MCF 10A (cell line): ENCODE results near the gene KIAA0753. TPM values are rescaled to one million over a fixed set of nuclear protein-coding genes. Genes with fewer than 3 reads are reported as not detected.

Experiments used
- BruUV-seq: library from RNA; stranded (reverse); fragments of 400-500 nt; replicated peaks from 2 replicates; lab custom pipeline; 2021; lab: Mats Ljungman, UMichigan
- CTCF ChIA-PET: fragments of 300-600 bp; sonication (Branson Sonifier 250); formaldehyde crosslinking; extraction: SDS; loops from one replicate; lab custom pipeline; 2021; ENCODE audit warnings: antibody characterized with exemption, inconsistent platforms; lab: Yijun Ruan, JAX
- POLR2A ChIA-PET: fragments of 300-600, 350-650 bp; sonication (Branson Sonifier 250); formaldehyde crosslinking; extraction: SDS; loops from one replicate; lab custom pipeline; 2020; ENCODE audit warnings: antibody characterized with exemption, inconsistent platforms; lab: Yijun Ruan, JAX
- DNase-seq: peaks from one replicate; pipeline ENCODE4 v3.0.0-alpha.2; 2018; ENCODE audit not compliant: unreplicated experiment
- H3K27ac Mint-ChIP-seq: one replicate; pipeline ENCODE4 v1.8.0; 2022; ENCODE audit warnings: mild to moderate bottlenecking, low read depth, mixed read lengths; ENCODE audit not compliant: unreplicated experiment
- H3K27me3 Mint-ChIP-seq: one replicate; pipeline ENCODE4 v1.8.0; 2022; ENCODE audit warnings: mixed read lengths; ENCODE audit not compliant: insufficient read depth, unreplicated experiment
- H3K36me3 Mint-ChIP-seq: one replicate; pipeline ENCODE4 v1.8.0; 2022; ENCODE audit warnings: mild to moderate bottlenecking, moderate library complexity, mixed read lengths; ENCODE audit not compliant: insufficient read depth, unreplicated experiment
- H3K4me1 Mint-ChIP-seq: one replicate; pipeline ENCODE4 v1.8.0; 2022; ENCODE audit warnings: mixed read lengths; ENCODE audit not compliant: insufficient read depth, unreplicated experiment
- H3K4me3 Mint-ChIP-seq: one replicate; pipeline ENCODE4 v1.8.0; 2022; ENCODE audit warnings: mild to moderate bottlenecking, moderate library complexity, mixed read lengths; ENCODE audit not compliant: unreplicated experiment
- H3K9me3 Mint-ChIP-seq: one replicate; pipeline ENCODE4 v1.8.0; 2022; ENCODE audit warnings: mixed read lengths; ENCODE audit not compliant: unreplicated experiment
- intact Hi-C: fragments of 100-400 bp; cut with micrococcal nuclease; formaldehyde crosslinking; loops from 2 replicates; pipeline ENCODE4 v1.14.1; 2022
- total RNA-seq: library from RNA; stranded (reverse); gene quantifications from 2 replicates; pipeline ENCODE4 v1.2.3, GENCODE V29; 2022
- TF ChIP-seq, protein P1 (sequence below): fragments of 200-600 bp; IDR thresholded peaks from one replicate; pipeline ENCODE4 v1.8.0; 2022; ENCODE audit warnings: antibody characterized with exemption, mild to moderate bottlenecking; ENCODE audit not compliant: unreplicated experiment

KIAA0753 gene
- total RNA-seq, 1 experiment from 2014 or later = 22.8 TPM

DNA sequence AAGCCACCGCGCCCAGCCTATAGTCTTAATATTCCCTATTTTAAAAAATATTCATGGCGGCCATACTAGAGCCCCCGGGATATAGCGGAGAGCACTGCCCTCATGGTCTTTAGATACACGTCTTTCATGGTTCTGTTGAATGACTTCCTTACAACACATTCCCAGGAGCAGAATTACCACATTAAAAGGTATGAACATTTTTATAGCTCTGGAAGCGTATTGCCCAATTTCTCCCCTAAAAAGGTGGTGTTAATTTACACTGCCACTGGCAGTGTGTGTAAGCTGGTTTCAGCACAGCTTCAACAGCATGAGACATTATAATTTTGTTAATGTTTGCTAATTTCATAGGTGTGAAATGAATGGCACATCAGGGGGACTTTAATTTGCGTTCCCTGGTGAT, 30.1 kb upstream of the KIAA0753 start:
- BruUV-seq = no TSS peak
- no peaks in the 10 kb centered on the region for H3K27me3 Mint-ChIP-seq
- H3K27ac Mint-ChIP-seq = peak overlapping the region; percentile 67
- no peaks in the 10 kb centered on the region for H3K36me3 Mint-ChIP-seq
- CTCF ChIA-PET = interaction anchor here (0.7 to 8.1 kb wide), 7 partner anchors 125 to 349 kb away, joined by 3 to 73 read pairs (median 4); no protein-coding TSS in a partner anchor
- intact Hi-C loops = no loop called here
- H3K4me3 Mint-ChIP-seq = no peak overlapping the region
- POLR2A ChIA-PET = interaction anchor here (0.6 to 1.7 kb wide), 5 partner anchors 116 to 1638 kb away, joined by 3 to 7 read pairs (median 4); partner anchors contain the start of gene RNASEK
- peaks cover 37% of the 10 kb centered on the region for H3K4me1 Mint-ChIP-seq
- TF ChIP-seq, protein P1, sequence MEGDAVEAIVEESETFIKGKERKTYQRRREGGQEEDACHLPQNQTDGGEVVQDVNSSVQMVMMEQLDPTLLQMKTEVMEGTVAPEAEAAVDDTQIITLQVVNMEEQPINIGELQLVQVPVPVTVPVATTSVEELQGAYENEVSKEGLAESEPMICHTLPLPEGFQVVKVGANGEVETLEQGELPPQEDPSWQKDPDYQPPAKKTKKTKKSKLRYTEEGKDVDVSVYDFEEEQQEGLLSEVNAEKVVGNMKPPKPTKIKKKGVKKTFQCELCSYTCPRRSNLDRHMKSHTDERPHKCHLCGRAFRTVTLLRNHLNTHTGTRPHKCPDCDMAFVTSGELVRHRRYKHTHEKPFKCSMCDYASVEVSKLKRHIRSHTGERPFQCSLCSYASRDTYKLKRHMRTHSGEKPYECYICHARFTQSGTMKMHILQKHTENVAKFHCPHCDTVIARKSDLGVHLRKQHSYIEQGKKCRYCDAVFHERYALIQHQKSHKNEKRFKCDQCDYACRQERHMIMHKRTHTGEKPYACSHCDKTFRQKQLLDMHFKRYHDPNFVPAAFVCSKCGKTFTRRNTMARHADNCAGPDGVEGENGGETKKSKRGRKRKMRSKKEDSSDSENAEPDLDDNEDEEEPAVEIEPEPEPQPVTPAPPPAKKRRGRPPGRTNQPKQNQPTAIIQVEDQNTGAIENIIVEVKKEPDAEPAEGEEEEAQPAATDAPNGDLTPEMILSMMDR = no peak
- no peaks in the 10 kb centered on the region for H3K9me3 Mint-ChIP-seq
- DNase-seq = peak; percentile 79

DNA sequence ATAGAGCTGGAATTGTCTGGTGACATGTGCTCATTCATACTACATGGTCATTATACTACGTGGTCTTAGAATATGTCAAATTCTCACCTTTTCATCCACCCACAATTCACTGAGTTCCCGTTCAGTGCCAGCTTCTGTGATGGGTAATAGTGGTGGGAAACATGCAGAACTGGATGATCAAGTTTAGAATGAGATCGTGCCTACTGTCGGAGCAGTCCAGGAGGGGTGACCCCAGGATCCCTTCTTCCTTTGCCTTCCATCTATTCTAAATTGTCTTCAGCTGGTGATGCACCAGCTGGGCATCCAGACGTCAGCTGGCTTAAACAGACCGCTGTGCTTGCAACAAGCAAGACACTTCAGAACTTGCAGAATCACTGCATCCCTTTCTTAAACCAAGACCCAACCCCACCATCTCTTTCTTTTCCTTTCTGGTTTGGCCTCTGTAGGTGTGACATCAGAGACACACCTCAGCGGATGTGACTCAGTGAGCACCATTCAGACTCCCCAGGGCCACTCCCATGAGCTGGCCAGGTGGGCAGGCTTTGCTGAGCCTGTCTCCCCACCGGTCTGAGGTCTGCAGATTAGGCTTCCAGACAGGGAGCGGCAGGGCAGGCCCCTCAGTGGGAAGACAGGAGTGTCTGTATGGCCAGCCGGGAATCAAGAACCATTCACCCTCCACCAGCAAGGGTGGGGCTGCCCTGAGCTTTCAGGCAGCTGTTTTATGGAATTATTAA, 29.1 kb upstream of the KIAA0753 start:
- CTCF ChIA-PET = interaction anchor here (0.6 to 8.1 kb wide), 7 partner anchors 126 to 545 kb away, joined by 3 to 73 read pairs (median 4); no protein-coding TSS in a partner anchor
- intact Hi-C loops = loop anchor here (5.0 kb wide), 1 partner anchor 353 kb away; the partner anchor contains the start of gene BCL6B
- H3K9me3 Mint-ChIP-seq = no peaks in the 10 kb centered on the region

DNA sequence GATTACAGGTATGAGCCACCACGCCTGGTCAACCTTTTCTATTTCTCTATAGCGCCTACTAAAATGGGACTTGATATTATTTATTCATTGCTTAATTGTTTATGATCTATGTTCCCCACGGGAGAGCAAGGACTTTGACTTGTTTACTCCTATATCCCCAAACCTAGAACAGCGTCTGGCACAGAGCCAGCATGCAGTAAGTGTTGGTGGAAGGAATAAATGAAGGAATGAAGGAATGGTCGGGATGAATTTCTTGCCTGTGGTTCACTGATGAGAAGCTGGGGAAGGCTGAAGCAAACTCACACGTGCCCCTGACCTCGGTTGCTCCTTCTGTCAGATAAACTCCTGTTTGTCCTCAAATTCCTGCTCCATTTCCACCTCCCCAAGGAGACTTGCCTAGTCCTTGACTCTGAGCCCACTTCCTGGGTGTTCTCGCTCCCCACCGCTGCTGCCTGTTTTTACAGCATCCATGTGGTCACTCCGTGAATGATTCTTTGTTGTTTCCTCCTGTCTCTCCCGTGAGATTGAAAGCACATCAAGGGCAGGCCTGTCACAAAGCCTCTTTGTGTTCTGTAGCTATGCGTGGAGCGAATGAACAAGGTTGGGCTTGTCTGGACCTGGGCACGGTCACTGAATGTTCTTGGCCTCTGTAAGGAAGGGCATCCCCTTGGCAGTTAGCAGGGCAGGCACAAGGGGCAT, 28.4 kb upstream of the KIAA0753 start:
- intact Hi-C loops = loop anchor here (5.0 kb wide), 1 partner anchor 353 kb away; the partner anchor contains the start of gene BCL6B
- CTCF ChIA-PET = interaction anchor here (0.6 to 8.1 kb wide), 4 partner anchors 127 to 545 kb away, joined by 3 to 73 read pairs (median 14); no protein-coding TSS in a partner anchor
- POLR2A ChIA-PET = interaction anchor here (0.7 to 1.7 kb wide), 2 partner anchors 13 to 342 kb away, joined by 3 to 4 read pairs; no protein-coding TSS in a partner anchor

More for the DNA sequence above, 29.1 kb upstream of the KIAA0753 start:
- POLR2A ChIA-PET = interaction anchor here (0.7 to 1.7 kb wide), 3 partner anchors 12 to 343 kb away, joined by 3 to 7 read pairs (median 4); partner anchors contain the start of gene RNASEK
- no peaks in the 10 kb centered on the region for H3K27me3 Mint-ChIP-seq
- peaks cover 37% of the 10 kb centered on the region for H3K4me1 Mint-ChIP-seq
- TF ChIP-seq, protein P1 = no peak
- H3K36me3 Mint-ChIP-seq = no peaks in the 10 kb centered on the region
- BruUV-seq = no TSS peak
- peak overlapping the region; percentile 61 for H3K27ac Mint-ChIP-seq
- peak; percentile 90 for DNase-seq
- H3K4me3 Mint-ChIP-seq = no peak overlapping the region

More for the DNA sequence above, 28.4 kb upstream of the KIAA0753 start:
- TF ChIP-seq, protein P1 = no peak
- H3K4me3 Mint-ChIP-seq = no peak overlapping the region
- H3K27ac Mint-ChIP-seq = peak overlapping the region; percentile 61
- no peaks in the 10 kb centered on the region for H3K9me3 Mint-ChIP-seq
- no TSS peak for BruUV-seq
- no peaks in the 10 kb centered on the region for H3K36me3 Mint-ChIP-seq
- peaks cover 37% of the 10 kb centered on the region for H3K4me1 Mint-ChIP-seq
- H3K27me3 Mint-ChIP-seq = no peaks in the 10 kb centered on the region
- DNase-seq = no peak
